Activated CD4-positive, alpha-beta T cell treated with anti-CD3 and anti-CD28 coated beads, Interleukin-2, amount 10 ng/mL, durations not matched to agents 24 days and 14 days (primary cell): ENCODE results near the gene AGPAT4. TPM values are rescaled to one million over a fixed set of nuclear protein-coding genes. Genes with fewer than 3 reads are reported as not detected.
A peak's percentile ranks its signal among the peaks of the same experiment; 100 is the strongest.

Experiments
- DNase-seq: peaks from one replicate; pipeline ENCODE4 v3.0.0; 2022
- H3K27ac Mint-ChIP-seq: one replicate; pipeline ENCODE4 v1.8.0; 2022; ENCODE audit warnings: mild to moderate bottlenecking, mixed read lengths
- H3K27me3 Mint-ChIP-seq: one replicate; pipeline ENCODE4 v1.8.0; 2022; ENCODE audit warnings: mixed read lengths
- H3K36me3 Mint-ChIP-seq: one replicate; pipeline ENCODE4 v1.8.0; 2022; ENCODE audit warnings: low read depth, mild to moderate bottlenecking, mixed read lengths
- H3K4me1 Mint-ChIP-seq: one replicate; pipeline ENCODE4 v1.8.0; 2021; ENCODE audit warnings: mixed read lengths
- H3K4me3 Mint-ChIP-seq: one replicate; pipeline ENCODE4 v1.8.0; 2022; ENCODE audit warnings: mild to moderate bottlenecking, moderate library complexity, mixed read lengths
- H3K9me3 Mint-ChIP-seq: one replicate; pipeline ENCODE4 v1.8.0; 2021; ENCODE audit warnings: mixed read lengths
- intact Hi-C: fragments of 100-400 bp; cut with micrococcal nuclease; formaldehyde crosslinking; loops from one replicate; pipeline ENCODE4 v1.15.1; 2023
- total RNA-seq: library from RNA; stranded (reverse); gene quantifications from 2 replicates; pipeline ENCODE4 v1.2.3, GENCODE V29; 2022

Gene AGPAT4
- total RNA-seq, 1 donor from 2014 or later: 6.8 TPM

- Mint-ChIP-seq H3K9me3 (no peaks in the 10 kb centered on the region), H3K4me3 (no peak overlapping the region), H3K4me1 (no peaks in the 10 kb centered on the region), H3K36me3 (no peaks in the 10 kb centered on the region), H3K27ac (no peak overlapping the region), H3K27me3 (peaks cover 9% of the 10 kb centered on the region)
- DNase-seq: no peak
- intact Hi-C loops: no loop called here
These were observed 27.5 kb upstream of the AGPAT4 start for GRCh38 chr6:161301338-161301737.

GRCh38 chr6:161300823-161301222, 27.0 kb upstream of the AGPAT4 start:
- no peak overlapping the region for H3K27ac Mint-ChIP-seq
- H3K36me3 Mint-ChIP-seq: no peaks in the 10 kb centered on the region
- DNase-seq: no peak
- no peak overlapping the region for H3K4me3 Mint-ChIP-seq
- intact Hi-C loops: no loop called here
- no peaks in the 10 kb centered on the region for H3K4me1 Mint-ChIP-seq
- no peaks in the 10 kb centered on the region for H3K9me3 Mint-ChIP-seq
- H3K27me3 Mint-ChIP-seq: peaks cover 12% of the 10 kb centered on the region

GRCh38 chr6:161299726-161300125, 25.9 kb upstream of the AGPAT4 start:
- intact Hi-C loops: no loop called here
- no peak for DNase-seq
- no peaks in the 10 kb centered on the region for H3K9me3 Mint-ChIP-seq
- no peak overlapping the region for H3K27ac Mint-ChIP-seq
- H3K4me3 Mint-ChIP-seq: no peak overlapping the region
- no peaks in the 10 kb centered on the region for H3K4me1 Mint-ChIP-seq
- H3K36me3 Mint-ChIP-seq: no peaks in the 10 kb centered on the region
- H3K27me3 Mint-ChIP-seq: peaks cover 19% of the 10 kb centered on the region

GRCh38 chr6:161295784-161296183, 21.9 kb upstream of the AGPAT4 start:
- peaks cover 27% of the 10 kb centered on the region for H3K27me3 Mint-ChIP-seq
- H3K4me3 Mint-ChIP-seq: no peak overlapping the region
- DNase-seq: no peak
- no peak overlapping the region for H3K27ac Mint-ChIP-seq
- H3K9me3 Mint-ChIP-seq: no peaks in the 10 kb centered on the region
- intact Hi-C loops: no loop called here
- H3K36me3 Mint-ChIP-seq: no peaks in the 10 kb centered on the region
- no peaks in the 10 kb centered on the region for H3K4me1 Mint-ChIP-seq

- H3K4me3 Mint-ChIP-seq: no peak overlapping the region
- peaks cover 26% of the 10 kb centered on the region for H3K27me3 Mint-ChIP-seq
- H3K36me3 Mint-ChIP-seq: no peaks in the 10 kb centered on the region
- H3K9me3 Mint-ChIP-seq: no peaks in the 10 kb centered on the region
- H3K27ac Mint-ChIP-seq: no peak overlapping the region
- DNase-seq: no peak
- no peaks in the 10 kb centered on the region for H3K4me1 Mint-ChIP-seq
- intact Hi-C loops: no loop called here
These were observed 18.9 kb upstream of the AGPAT4 start for GRCh38 chr6:161292650-161293281.

GRCh38 chr6:161292145-161292544, 18.3 kb upstream of the AGPAT4 start:
- H3K36me3 Mint-ChIP-seq: no peaks in the 10 kb centered on the region
- no peak for DNase-seq
- no peak overlapping the region for H3K4me3 Mint-ChIP-seq
- no peaks in the 10 kb centered on the region for H3K4me1 Mint-ChIP-seq
- peaks cover 25% of the 10 kb centered on the region for H3K27me3 Mint-ChIP-seq
- H3K27ac Mint-ChIP-seq: no peak overlapping the region
- no peaks in the 10 kb centered on the region for H3K9me3 Mint-ChIP-seq
- intact Hi-C loops: no loop called here

- intact Hi-C loops: no loop called here
- peaks cover 18% of the 10 kb centered on the region for H3K27me3 Mint-ChIP-seq
- no peak overlapping the region for H3K27ac Mint-ChIP-seq
- no peak for DNase-seq
- no peaks in the 10 kb centered on the region for H3K36me3 Mint-ChIP-seq
- no peak overlapping the region for H3K4me3 Mint-ChIP-seq
- peaks cover 2% of the 10 kb centered on the region for H3K4me1 Mint-ChIP-seq
- no peaks in the 10 kb centered on the region for H3K9me3 Mint-ChIP-seq
These were observed 16.9 kb upstream of the AGPAT4 start for GRCh38 chr6:161290751-161291150.

- Mint-ChIP-seq H3K27ac (peak overlapping the region; percentile 18), H3K36me3 (no peaks in the 10 kb centered on the region), H3K4me3 (peak overlapping the region; percentile 17), H3K9me3 (peaks cover 12% of the 10 kb centered on the region), H3K4me1 (peaks cover 18% of the 10 kb centered on the region), H3K27me3 (peaks cover 16% of the 10 kb centered on the region)
- intact Hi-C loops: no loop called here
- no peak for DNase-seq
These were observed 10.8 kb upstream of the AGPAT4 start for GRCh38 chr6:161284653-161285052.

GRCh38 chr6:161281092-161281491, 7.2 kb upstream of the AGPAT4 start:
- intact Hi-C loops: no loop called here
- H3K27me3 Mint-ChIP-seq: peaks cover 24% of the 10 kb centered on the region
- H3K4me1 Mint-ChIP-seq: peaks cover 17% of the 10 kb centered on the region
- H3K9me3 Mint-ChIP-seq: peaks cover 15% of the 10 kb centered on the region
- no peak for DNase-seq
- H3K4me3 Mint-ChIP-seq: no peak overlapping the region
- no peaks in the 10 kb centered on the region for H3K36me3 Mint-ChIP-seq
- H3K27ac Mint-ChIP-seq: no peak overlapping the region

- Mint-ChIP-seq H3K36me3 (no peaks in the 10 kb centered on the region), H3K27ac (no peak overlapping the region), H3K9me3 (peaks cover 17% of the 10 kb centered on the region), H3K4me3 (no peak overlapping the region), H3K4me1 (peaks cover 13% of the 10 kb centered on the region), H3K27me3 (peaks cover 29% of the 10 kb centered on the region)
- intact Hi-C loops: no loop called here
- DNase-seq: no peak
These were observed 6.0 kb upstream of the AGPAT4 start for GRCh38 chr6:161279677-161280415.

GRCh38 chr6:161276605-161277155, 2.8 kb upstream of the AGPAT4 start:
- intact Hi-C loops: no loop called here
- Mint-ChIP-seq H3K9me3 (peaks cover 17% of the 10 kb centered on the region), H3K27me3 (peaks cover 29% of the 10 kb centered on the region)

GRCh38 chr6:161274898-161275297, 1.0 kb upstream of the AGPAT4 start:
- intact Hi-C loops: loop anchor here (1.0 to 5.0 kb wide), 4 partner anchors 46 to 1452 kb away; partner anchors contain the start of genes PACRG and PRKN
- peaks cover 17% of the 10 kb centered on the region for H3K27me3 Mint-ChIP-seq
- peaks cover 22% of the 10 kb centered on the region for H3K4me1 Mint-ChIP-seq
- H3K9me3 Mint-ChIP-seq: peaks cover 4% of the 10 kb centered on the region
- H3K36me3 Mint-ChIP-seq: peaks cover 4% of the 10 kb centered on the region
- no peak overlapping the region for H3K27ac Mint-ChIP-seq
- peak; percentile 55 for DNase-seq
- H3K4me3 Mint-ChIP-seq: peak overlapping the region; percentile 1

More at GRCh38 chr6:161276605-161277155, 2.8 kb upstream of the AGPAT4 start:
- Mint-ChIP-seq H3K4me3 (no peak overlapping the region), H3K4me1 (peaks cover 18% of the 10 kb centered on the region), H3K36me3 (no peaks in the 10 kb centered on the region), H3K27ac (no peak overlapping the region)
- no peak for DNase-seq

GRCh38 chr6:161274488-161274858, 612 bp upstream of the AGPAT4 start:
- peaks cover 24% of the 10 kb centered on the region for H3K4me1 Mint-ChIP-seq
- H3K36me3 Mint-ChIP-seq: peaks cover 7% of the 10 kb centered on the region
- H3K4me3 Mint-ChIP-seq: peak overlapping the region; percentile 92
- peaks cover 4% of the 10 kb centered on the region for H3K9me3 Mint-ChIP-seq
- intact Hi-C loops: loop anchor here (1.0 to 5.0 kb wide), 4 partner anchors 45 to 1453 kb away; partner anchors contain the start of genes PACRG and PRKN
- H3K27ac Mint-ChIP-seq: peak overlapping the region; percentile 89
- peaks cover 13% of the 10 kb centered on the region for H3K27me3 Mint-ChIP-seq
- no peak for DNase-seq

GRCh38 chr6:161273274-161273751, 548 bp downstream of the AGPAT4 start:
- peak; percentile 87 for DNase-seq
- peaks cover 4% of the 10 kb centered on the region for H3K9me3 Mint-ChIP-seq
- intact Hi-C loops: loop anchor here (5.0 kb wide), 2 partner anchors 186 to 1454 kb away; partner anchors contain the start of genes PACRG and PRKN
- H3K36me3 Mint-ChIP-seq: peaks cover 9% of the 10 kb centered on the region
- peak overlapping the region; percentile 95 for H3K27ac Mint-ChIP-seq
- H3K4me1 Mint-ChIP-seq: peaks cover 28% of the 10 kb centered on the region
- peak overlapping the region; percentile 92 for H3K4me3 Mint-ChIP-seq
- H3K27me3 Mint-ChIP-seq: peaks cover 13% of the 10 kb centered on the region
